ENCODE measurements around the gene RIBC1.
"Not testable (repeated sequence)": the region's sequence is repeated elsewhere in the genome, so short reads cannot be mapped to it uniquely, and the experiment has no call there.

RIBC1 gene

DNA sequence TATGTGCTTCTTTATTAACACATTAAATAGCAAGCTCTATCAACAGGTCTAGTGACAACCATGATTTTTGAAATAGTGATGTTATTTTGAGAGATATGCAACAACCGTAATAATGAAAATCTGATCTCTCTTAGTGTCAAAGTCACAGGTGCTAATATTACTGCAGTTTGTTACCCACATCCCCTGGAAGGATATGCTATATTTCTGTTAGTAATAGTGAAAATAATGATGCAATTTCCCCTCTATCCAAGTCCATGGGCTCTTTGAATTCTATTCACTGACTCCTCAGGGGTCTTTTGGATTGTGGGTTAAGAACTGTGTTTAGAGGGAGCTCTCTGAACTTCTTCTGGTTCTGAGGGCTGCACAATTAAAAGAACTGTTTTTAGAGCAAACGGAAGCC lies 14.5 kb downstream of the RIBC1 start:
- DNase-seq, result no peak

DNA sequence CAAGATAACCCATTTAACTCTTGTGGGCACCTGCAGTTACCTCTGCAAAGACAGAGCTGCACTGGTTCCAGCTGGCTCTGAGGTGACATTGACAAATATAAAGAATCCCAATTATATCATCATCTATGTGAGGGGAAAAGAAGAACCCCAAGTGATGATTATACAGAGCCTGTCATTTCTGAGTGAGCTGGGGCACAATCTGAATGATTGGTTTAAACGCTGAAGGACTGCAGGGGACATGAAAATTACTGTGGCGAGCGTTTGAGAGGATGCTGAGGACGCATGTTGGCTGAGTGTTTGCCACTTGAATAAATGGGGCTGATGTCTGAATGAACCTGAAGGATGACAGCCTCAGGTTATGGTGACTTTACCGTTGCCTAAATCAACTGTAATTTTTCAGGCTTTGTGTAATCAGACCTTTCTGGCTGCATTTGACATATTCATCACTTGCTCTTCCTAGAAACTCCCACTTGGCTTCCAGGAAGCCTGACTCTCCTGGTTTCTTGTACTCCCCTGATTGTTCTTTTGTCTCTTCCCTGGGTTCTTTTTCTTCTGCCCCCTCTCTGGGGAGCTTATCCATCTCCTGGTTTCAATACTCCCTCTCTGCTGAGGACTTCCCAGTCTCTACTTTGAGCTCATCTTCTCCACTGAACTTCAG lies 15.6 kb downstream of the RIBC1 start:
- peak; percentile 92 for DNase-seq

DNA sequence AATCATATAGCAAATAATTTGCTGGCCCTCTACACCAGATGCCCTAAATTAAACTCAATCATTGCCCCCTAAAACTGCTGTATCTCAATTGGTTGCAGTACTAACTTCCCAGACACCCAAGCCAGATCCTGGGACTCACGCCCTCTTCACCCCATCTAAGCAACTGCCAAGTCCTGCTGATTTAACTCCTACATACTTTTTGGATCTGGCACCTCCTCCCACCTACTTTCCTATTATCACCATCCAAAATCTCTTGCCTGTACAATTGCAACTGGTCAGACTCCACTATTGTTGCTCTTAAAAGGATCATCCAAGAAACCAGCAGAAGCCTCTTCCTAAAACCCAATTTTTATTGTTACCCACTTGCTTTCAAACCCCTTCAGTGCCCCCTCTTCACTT lies 16.2 kb downstream of the RIBC1 start:
- no peak for DNase-seq

DNA sequence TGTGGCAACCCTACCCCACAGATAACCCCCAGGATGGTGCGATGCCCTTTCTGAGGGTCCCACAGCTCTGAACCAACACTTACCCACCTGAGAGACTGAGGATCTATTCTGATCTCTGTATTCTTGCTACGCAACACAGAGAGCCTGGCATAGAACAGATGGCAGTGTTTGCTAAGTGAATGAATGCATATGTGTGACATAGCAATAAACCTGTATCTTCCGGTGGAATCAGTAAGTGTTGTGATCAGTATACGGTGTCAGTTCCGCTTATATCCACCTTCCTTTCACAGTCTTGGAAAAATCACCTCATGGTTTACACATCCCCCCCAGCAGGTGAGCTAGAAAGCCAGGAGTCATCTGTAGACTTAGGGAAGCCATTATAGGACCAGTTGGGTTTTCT lies 17.4 kb downstream of the RIBC1 start:
- DNase-seq, result no peak

DNA sequence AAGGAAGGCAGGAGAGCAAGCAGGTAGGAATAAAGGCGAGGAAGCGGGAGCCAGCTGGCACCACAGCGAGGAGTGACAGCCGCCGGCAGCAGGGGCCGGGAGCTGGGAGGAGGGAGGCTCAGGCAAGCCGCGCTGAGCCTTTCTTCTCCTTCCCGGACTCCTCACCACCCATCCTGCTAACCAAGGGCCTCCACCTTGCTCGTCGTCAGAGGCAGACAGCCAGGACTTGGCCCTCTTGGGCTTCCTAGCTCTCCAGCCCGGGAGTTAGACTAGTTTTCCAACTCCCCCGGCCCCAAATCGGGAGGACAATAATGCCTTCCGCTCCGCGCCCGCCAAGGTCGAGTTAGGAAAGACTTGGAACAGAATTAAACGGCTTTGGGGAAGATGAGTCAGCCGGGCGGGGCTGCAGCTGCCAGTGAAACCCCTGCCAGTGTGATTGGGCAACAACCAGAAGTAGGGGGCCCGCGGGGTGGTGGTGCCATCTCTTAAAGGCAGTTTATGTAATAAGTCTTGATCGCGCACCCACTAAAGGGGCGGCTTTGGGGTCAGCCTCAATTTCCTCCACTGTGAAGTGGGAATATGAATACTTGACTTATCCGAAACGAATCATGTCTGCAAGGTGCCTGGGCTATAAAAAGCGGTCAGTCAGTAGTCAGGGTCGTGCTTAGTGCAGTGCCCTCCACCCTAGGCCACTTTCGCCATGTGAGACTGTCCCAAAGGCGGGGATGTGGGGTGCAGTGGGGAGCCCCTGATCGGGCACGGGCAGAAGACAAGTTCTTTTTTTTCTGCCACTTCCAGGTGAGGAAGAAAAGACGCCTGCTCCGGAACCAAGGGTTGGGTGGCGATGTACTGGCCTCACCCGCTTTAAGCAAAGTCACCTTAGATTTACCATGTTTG lies 18.2 kb downstream of the RIBC1 start:
- DNase-seq, result no peak

DNA sequence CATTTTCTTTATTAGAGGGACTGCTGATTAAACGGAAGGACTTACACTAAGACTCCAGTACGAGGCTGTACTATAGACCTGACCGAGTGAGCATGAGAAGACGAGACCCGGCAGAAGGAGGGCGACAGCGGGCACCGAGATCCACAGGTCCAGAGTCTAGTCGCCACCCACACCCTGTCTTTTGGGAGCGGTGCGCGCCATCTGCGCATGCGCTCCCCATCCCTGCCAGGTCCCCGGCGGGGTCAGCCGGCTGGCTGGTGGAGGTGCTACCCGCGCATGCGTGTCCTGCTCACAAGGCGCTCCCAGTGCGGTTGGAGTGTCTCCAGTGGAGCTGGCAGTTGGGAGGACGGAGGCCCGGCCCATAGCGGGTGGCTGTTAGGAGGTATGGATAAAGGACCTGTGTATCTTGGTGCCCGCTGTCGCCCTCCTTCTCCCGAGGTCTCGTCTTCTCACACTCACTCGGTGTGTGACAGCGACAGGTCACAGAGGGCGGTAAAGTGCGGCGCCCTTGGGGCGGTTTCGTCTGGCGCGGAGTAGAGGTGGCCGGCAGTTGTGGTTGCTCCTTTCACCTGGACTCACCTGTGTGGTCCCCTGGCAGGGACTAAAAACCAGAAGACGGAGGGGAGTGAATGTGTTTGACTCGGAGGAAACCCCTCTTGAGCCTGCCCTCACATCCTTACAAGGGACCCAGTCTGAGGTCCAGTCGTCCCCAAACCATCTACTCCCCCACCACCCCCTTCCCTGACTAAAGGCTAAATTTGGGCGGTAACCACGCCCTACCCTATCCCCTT lies 19.1 kb downstream of the RIBC1 start:
- DNase-seq, result peak; percentile 80

DNA sequence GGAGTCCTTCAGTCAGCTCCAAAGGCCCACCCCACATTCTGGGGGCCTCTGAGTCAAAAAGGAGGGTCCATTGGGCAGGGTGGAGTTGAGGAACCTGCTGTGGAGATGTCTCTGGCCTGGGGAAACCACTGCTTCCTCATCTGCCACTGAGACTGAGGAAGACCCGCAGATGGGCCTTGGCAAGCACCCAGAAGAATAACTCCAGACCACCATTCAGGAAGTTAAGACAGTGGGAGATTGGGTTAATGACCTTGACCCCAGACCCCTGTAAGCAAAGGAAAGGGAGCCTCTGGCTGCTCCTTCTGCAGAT lies 19.6 kb downstream of the RIBC1 start:
- no peak for DNase-seq

DNA sequence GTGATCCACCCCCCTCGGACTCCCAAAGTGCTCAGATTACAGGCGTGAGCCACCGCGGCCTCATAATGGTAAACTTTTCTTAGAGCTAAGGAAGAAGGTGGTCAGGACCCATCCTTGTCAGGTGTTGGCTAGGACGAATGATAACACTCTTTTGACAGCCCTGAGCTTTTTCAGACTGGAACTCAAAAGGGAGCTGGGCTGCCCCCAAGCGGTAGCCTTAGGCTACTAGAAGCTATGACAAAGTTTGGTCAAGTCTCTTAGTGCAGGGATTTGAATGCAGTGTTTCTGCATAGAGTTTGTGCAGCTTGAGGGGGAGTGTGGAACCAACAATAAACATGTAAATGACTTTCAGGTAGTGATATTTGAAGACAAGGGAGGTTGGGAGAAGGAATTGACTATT lies 23.3 kb downstream of the RIBC1 start:
- DNase-seq, result no peak

DNA sequence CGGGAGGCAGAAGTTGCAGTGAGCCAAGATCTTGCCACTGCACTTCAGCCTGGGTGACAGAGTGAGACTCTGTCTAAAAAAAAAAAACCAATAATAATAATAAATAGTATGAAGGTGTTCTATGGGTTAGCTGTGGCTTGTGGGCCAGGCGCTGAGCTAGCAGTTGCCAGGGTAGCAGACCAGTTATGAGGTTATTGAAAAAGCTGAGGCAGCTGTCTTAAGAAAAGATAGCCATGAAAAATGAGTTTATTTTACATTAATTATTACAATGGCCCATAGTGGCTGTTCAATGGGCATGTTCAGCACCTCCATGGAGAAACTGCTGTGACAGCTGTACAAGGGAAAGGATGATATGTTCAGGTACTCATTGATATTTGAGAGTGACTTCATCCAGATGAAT lies 24.8 kb downstream of the RIBC1 start:
- no peak for DNase-seq

DNA sequence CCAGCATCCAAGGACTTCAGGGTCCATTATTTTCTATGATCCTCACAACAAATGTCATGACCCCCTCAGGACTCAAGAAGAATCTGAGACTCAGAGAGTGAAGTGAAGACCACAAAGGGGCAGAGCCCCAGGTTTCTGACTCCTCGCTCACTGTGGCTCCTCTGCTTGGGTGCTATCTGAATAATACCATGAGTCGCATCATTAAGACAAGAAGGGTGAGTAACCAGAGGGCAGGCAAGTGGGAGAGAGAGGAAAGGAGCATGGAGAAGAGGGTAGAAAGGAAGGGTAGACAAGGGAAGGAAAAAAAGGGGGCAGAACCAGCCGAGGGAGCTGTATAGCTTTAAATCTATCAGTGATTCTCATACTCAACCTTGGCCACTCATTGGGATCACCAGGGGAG lies 27.0 kb downstream of the RIBC1 start:
- no peak for DNase-seq

DNA sequence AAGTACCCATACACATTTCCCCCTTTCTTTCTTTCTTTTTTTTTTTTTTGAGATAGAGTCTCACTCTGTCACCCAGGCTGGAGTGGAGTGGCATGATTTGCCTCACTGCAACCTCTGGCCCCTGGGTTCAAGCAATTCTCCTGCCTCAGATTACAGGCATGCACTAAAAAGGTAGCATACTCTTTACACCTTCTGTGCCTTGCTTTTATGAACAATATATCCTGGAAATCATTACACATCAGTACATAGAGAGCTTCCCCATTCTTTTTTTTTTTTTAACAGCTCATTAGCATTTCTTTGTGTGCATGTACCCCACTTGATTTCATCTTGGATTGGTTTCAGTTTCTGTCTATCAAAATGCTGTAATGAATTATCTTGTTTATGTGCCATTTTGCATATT lies 30.1 kb downstream of the RIBC1 start:
- no peak for DNase-seq

DNA sequence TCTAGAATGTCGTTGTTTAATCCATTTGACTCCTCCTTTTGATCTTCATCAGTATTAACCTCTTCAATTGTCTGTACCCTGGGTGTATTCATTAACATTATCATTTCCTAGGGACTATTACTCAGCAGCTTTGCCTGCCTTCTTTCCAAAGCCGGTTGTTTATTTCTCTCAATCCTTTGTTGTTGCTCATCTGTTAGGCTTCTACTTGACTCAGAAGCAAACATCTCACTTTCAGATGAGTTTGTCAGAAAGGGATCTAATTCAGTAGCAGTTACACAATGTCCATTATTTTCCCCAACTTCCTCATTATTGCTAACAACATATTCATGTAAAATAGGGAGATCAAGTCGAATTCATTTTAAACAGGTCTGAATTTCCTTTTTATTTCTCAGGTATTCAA lies 33.6 kb downstream of the RIBC1 start:
- DNase-seq, result no peak

DNA sequence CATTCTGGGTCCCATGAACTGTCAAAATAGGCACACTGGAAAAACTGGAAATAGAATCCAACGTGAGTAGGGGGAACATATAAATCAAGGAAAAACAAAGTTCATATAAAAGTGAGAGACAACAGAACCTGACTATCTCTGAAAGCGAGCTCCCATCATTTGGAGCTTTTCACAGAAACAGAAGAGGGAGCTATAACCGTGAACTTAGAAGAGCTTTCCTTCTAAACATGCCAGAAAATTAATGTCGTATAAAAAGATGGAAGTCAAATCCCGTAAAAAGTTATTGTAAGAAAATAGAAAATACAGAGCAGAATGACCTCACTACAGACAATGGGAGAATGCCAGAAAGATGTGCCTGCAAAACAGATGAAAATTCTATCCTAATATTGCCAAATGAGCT lies 35.4 kb downstream of the RIBC1 start:
- no peak for DNase-seq

DNA sequence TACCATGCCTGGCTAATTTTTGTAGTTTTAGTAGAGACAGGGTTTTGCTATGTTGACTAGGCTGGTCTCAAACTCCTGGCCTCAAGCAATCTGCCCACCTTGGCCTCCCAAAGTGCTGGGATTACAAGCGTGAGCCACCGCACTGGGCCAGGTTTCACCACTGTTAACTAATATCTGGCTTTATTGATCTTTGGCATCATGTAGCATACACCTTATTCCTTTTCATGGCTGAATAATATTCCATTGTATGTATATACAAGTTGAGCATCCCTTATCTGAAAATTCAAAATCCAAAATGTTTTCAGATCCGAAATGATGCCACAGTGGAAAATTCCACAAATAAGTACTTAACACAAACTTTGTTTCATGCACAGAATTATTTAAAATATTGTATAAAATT lies 46.0 kb downstream of the RIBC1 start:
- not testable (repeated sequence) for DNase-seq

DNA sequence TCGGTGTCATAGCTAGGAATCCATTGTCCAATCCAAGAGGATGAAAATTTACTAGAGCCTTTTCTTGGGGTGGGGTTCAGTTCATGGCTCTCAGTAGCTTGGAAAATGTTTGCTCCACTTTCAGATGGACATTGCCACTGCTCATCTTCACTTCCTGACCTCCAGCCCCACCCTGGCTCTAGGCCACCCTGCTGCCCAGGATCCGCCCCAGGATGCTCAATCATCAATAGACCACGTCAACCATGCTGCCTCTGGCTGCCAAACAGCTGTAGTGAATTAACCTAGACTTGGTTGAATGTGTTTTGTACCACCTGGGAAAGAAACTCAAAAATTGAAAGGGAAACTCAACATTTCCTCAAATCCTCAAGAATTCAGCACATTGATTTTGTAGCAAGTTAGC lies 48.7 kb downstream of the RIBC1 start:
- DNase-seq, result no peak

DNA sequence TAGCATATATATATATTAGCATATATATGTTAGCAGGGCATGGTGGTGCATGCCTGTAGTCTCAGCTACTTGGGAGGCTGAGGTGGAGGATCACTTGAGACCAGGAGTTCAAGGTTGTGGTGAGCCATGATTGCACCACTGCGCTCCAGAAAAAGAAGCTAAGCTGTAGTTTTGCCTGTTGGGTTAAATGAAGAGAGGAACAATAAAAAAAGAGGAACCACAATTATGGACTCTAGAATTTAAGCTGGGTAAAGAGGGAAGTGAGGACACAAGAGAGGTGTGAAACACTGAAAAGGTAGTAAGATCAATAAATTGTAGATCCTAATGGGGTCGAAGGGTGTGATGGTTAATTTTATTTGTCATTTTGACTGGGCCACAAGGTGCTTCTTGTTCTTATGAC lies 52.0 kb downstream of the RIBC1 start:
- no peak for DNase-seq

DNA sequence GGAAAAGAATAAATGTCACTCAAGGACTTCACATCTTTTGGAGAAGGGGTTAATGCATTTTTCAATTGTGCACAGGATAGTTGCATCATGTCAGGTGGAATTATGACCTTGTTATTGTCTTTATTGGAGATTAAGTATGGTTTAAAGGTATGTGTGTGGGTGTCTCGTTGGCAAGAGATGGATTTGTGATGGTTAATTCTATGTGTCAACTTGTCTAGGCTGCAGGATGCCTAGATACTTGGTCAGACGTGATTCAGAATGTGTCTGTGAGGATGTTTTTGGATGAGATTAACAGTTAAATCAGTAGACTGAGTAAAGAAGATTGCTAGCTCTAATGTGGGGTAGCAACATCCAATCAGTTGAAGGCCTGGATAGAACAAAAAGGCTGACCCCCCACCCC lies 53.7 kb downstream of the RIBC1 start:
- DNase-seq, result no peak

DNA sequence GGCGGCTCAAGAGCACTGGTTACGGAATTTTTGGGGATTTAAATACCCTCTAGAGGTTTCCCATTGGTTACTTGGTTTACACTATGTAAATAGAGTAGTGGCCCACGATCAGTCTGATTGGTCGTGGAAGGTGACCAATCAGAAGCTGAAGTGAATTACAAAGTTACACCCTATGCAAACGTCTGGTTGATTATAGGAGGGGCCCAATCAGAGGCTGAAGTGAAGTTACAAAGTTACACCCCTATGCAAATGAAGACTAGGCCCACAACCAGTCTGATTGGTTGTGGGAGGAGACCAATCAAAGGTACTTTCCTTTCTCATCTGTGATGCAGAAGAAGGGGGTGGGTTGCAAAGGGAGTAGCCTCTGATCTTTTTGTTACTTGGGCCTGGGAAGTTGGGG lies 56.6 kb downstream of the RIBC1 start:
- DNase-seq, result no peak
